ENCODE data around the gene NAALAD2.
A peak's percentile ranks its signal among the peaks of the same experiment; 100 is the strongest.
"Not testable (repeated sequence)": the region's sequence is repeated elsewhere in the genome, so short reads cannot be mapped to it uniquely, and the experiment has no call there.

NAALAD2 gene

DNA sequence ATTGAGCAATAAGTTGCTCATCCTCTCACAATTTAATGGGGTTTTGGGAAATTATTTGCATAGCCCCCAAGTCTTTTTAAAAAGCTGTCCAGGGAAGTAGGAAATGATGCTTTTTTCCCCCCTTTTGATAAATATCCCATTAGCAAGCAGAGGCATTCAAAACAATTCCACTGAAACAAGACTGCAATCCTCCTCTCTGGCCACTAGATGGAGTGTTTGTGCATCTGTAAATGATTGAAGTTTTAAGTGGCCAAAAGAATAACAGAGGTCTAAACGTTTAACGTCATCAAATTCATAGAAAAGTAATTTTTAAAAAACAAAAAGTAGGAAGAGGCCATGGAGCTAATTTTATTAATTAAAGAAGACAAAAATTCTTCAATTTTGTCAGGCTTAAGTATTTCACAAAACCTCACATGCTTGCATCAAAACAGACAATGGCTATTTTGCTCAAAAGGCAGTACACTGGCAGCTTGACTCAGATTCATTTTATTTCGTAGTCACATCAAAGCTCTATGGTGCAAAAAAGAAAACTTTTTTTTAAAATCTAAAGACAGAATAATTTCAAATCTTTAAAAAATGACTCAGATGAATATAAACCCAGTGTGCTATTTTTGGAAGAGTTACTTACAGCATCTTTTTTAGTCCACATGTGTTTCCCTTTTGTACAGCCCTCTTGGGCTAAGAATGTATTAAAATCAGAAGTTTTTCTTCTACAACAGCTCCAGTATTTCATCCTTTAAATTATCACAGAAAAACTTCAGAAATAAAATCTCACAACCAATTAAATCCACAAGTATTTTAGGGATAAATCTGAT lies 70.6 kb downstream of the NAALAD2 start:
- no peak overlapping the region for H3K4me3 Mint-ChIP-seq
- no peaks in the 10 kb centered on the region for H3K27me3 Mint-ChIP-seq (ENCODE audit: low read depth, poor library complexity)
- no peaks in the 10 kb centered on the region for H3K4me1 Mint-ChIP-seq
- peak; percentile 79 for TF ChIP-seq CTCF (IDR thresholded peaks at IDR 0.05)
- no peaks in the 10 kb centered on the region for H3K9me3 Mint-ChIP-seq
- DNase-seq = peak; percentile 6
- H3K36me3 Mint-ChIP-seq (ENCODE audit: low read depth) = peaks cover 48% of the 10 kb centered on the region
- H3K27ac Mint-ChIP-seq = peak overlapping the region; percentile 52

DNA sequence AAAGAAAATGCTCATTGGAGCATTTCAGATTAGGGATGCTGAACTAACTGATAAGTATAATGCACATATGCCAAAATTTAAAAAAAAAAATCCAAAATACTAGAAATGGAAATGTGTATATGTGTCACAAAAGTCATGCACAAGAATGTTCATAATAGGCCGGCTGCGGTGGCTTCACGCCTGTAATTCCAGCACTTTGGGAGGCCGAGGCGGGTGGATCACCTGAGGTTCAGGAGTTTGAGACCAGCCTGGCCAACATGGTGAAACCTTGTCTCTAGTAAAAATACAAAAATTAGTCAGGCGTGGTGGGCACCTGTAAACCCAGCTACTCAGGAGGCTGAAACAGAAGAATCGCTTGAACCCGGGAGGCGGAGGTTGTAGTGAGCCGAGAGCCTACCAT lies 73.5 kb downstream of the NAALAD2 start:
- peaks cover 45% of the 10 kb centered on the region for H3K36me3 Mint-ChIP-seq (ENCODE audit: low read depth)

DNA sequence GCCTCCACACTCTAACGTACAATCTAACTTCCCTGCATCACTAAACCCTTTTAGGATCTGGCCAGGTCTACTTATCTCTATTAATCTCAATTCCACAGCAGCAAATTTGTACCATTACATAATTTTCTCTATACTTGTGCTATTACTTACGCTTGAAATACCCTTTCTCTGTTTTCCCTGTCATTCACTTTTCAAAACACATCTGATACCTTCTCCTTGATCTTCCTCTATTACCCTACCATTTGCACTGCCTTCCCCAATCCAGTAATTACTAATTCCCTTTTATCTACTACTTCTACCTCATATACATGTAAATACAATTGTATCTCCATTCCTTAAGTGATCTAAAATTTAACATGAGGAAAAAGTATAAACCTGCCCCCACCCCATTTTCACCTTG lies 74.4 kb downstream of the NAALAD2 start:
- Mint-ChIP-seq H3K9me3 (no peaks in the 10 kb centered on the region), H3K36me3 (ENCODE audit: low read depth) (peaks cover 49% of the 10 kb centered on the region)
- no peak for TF ChIP-seq CTCF (IDR thresholded peaks at IDR 0.05)

More for the DNA sequence above, 73.5 kb downstream of the NAALAD2 start:
- not testable (repeated sequence) for H3K4me1 Mint-ChIP-seq; H3K27me3 Mint-ChIP-seq (ENCODE audit: low read depth, poor library complexity); H3K4me3 Mint-ChIP-seq; H3K9me3 Mint-ChIP-seq; H3K27ac Mint-ChIP-seq; DNase-seq

DNA sequence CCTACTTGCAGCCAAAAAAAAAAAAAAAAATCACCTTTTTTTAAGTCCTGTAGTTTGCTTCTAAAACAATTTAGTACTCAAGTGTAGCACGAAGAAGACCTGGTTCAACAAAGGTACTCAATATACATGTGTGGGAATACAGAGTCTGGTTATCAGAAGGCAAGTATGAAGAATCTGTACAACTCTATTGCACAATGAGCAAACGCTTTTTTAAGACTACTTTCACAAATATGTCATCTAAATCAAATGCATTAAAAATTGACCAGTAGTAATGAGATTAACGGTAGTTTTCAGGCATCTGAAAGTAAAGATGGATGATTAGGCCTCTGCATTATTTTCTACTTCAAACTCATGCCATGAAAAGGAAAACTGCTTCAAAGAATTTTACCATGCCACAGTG lies 78.9 kb downstream of the NAALAD2 start:
- peaks cover 10% of the 10 kb centered on the region for H3K4me1 Mint-ChIP-seq
- TF ChIP-seq CTCF (IDR thresholded peaks at IDR 0.05) = no peak
- no peak overlapping the region for H3K4me3 Mint-ChIP-seq
- no peaks in the 10 kb centered on the region for H3K9me3 Mint-ChIP-seq
- H3K27ac Mint-ChIP-seq = no peak overlapping the region
- peaks cover 64% of the 10 kb centered on the region for H3K36me3 Mint-ChIP-seq (ENCODE audit: low read depth)
- DNase-seq = no peak
- no peaks in the 10 kb centered on the region for H3K27me3 Mint-ChIP-seq (ENCODE audit: low read depth, poor library complexity)

More for the DNA sequence above, 74.4 kb downstream of the NAALAD2 start:
- H3K27me3 Mint-ChIP-seq (ENCODE audit: low read depth, poor library complexity) = no peaks in the 10 kb centered on the region
- H3K4me3 Mint-ChIP-seq = no peak overlapping the region
- H3K27ac Mint-ChIP-seq = peak overlapping the region; percentile 13
- no peak for DNase-seq
- H3K4me1 Mint-ChIP-seq = no peaks in the 10 kb centered on the region

GRCh38 chr11:90216611-90217010 lies 82.1 kb downstream of the NAALAD2 start:
- Mint-ChIP-seq H3K4me1 (peaks cover 30% of the 10 kb centered on the region), H3K27ac (peak overlapping the region; percentile 46), H3K27me3 (ENCODE audit: low read depth, poor library complexity) (no peaks in the 10 kb centered on the region), H3K9me3 (peaks cover 11% of the 10 kb centered on the region), H3K4me3 (no peak overlapping the region), H3K36me3 (ENCODE audit: low read depth) (peaks cover 63% of the 10 kb centered on the region)
- TF ChIP-seq CTCF (IDR thresholded peaks at IDR 0.05) = no peak
- no peak for DNase-seq

DNA sequence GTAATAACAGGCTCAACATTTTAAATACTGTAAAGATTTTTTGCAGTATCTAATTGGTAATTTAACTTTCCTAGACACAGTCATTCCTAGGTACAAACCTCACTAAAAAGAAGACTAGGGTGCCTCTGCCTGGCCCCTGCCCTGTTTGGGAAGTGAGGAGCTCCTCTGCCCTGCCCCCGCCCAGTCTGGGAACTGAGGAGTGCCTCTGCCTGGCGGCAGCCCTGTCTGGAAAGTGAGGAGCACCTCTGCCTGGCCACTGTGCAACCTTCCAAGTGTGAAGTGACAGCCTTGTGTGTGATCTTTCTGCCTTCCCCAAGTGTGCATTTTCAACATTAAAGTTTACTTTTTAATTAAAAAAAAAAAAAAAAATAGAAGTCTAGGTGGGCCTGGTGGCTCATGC lies 84.1 kb downstream of the NAALAD2 start:
- peaks cover 11% of the 10 kb centered on the region for H3K9me3 Mint-ChIP-seq
- H3K27me3 Mint-ChIP-seq (ENCODE audit: low read depth, poor library complexity) = no peaks in the 10 kb centered on the region
- peaks cover 46% of the 10 kb centered on the region for H3K36me3 Mint-ChIP-seq (ENCODE audit: low read depth)
- no peak for TF ChIP-seq CTCF (IDR thresholded peaks at IDR 0.05)
- no peak overlapping the region for H3K27ac Mint-ChIP-seq
- peak; percentile 46 for DNase-seq
- H3K4me3 Mint-ChIP-seq = no peak overlapping the region
- peaks cover 43% of the 10 kb centered on the region for H3K4me1 Mint-ChIP-seq

All from nephron progenitor cell (in vitro differentiated cells).